SU-DHL-6 (cell line): ENCODE data around the gene KIF13A.

Source experiments
- H2AFZ ChIP-seq: fragments of 200-600 bp; sonication (generic); 2 replicates; pipeline ENCODE4 v1.6.1; 2014; ENCODE audit warnings: low read depth, mild to moderate bottlenecking, moderate library complexity, mixed read lengths, antibody characterized with exemption, low read length; ENCODE audit not compliant: severe bottlenecking
- H3F3A ChIP-seq: fragments of 200-600 bp; shearing (Covaris generic); 2 replicates; pipeline ENCODE4 v1.6.0; 2016; ENCODE audit warnings: antibody characterized with exemption, mild to moderate bottlenecking; ENCODE audit not compliant: insufficient read depth
- H3K27ac ChIP-seq: fragments of 200-600 bp; sonication (generic); 2 replicates; pipeline ENCODE4 v1.5.1; 2016; ENCODE audit warnings: low read depth, mild to moderate bottlenecking, low read length, moderate library complexity, mixed read lengths
- H3K27me3 ChIP-seq: fragments of 200-600 bp; sonication (generic), shearing (Covaris generic); 2 replicates; pipeline ENCODE4 v1.6.0; 2014; ENCODE audit warnings: mild to moderate bottlenecking, low read length
- H3K36me3 ChIP-seq: fragments of 200-600 bp; sonication (generic); 2 replicates; pipeline ENCODE4 v1.6.1; 2014; ENCODE audit warnings: mild to moderate bottlenecking, low read length, mixed read lengths
- H3K4me2 ChIP-seq: fragments of 300-600, 200-600 bp; shearing (Covaris generic), sonication (generic); 2 replicates; pipeline ENCODE4 v1.6.0; 2014; ENCODE audit warnings: low read length, low read depth, mild to moderate bottlenecking; ENCODE audit not compliant: poor library complexity, severe bottlenecking
- H3K4me3 ChIP-seq: fragments of 200-600 bp; sonication (generic); 2 replicates; pipeline ENCODE4 v1.5.1; 2014; ENCODE audit warnings: antibody characterized with exemption, low read length, mild to moderate bottlenecking, mixed read lengths; ENCODE audit not compliant: insufficient read depth, poor library complexity, severe bottlenecking
- H3K79me2 ChIP-seq: fragments of 200-600 bp; sonication (generic); 2 replicates; pipeline ENCODE4 v1.6.1; 2014; ENCODE audit warnings: mild to moderate bottlenecking, low read length, moderate library complexity; ENCODE audit not compliant: insufficient read depth
- H3K9ac ChIP-seq: fragments of 200-600 bp; sonication (generic); 2 replicates; pipeline ENCODE4 v1.7.0; 2014; ENCODE audit warnings: mild to moderate bottlenecking, low read length
- H3K9me2 ChIP-seq: fragments of 200-600 bp; sonication (generic); replicated peaks from 2 replicates; pipeline ENCODE4 v1.6.1; 2014; ENCODE audit warnings: low read length; ENCODE audit not compliant: insufficient read depth
- H3K9me3 ChIP-seq: fragments of 200-600 bp; sonication (generic); 2 replicates; pipeline ENCODE4 v1.6.1; 2014; ENCODE audit warnings: low read length, mixed read lengths; ENCODE audit not compliant: insufficient read depth
- H4K20me1 ChIP-seq: fragments of 200-600 bp; sonication (generic); 2 replicates; pipeline ENCODE4 v1.6.1; 2014; ENCODE audit warnings: low read depth, mild to moderate bottlenecking, antibody characterized with exemption, low read length, moderate library complexity, mixed read lengths
- CTCF ChIP-seq: fragments of 200-600 bp; sonication (generic); IDR thresholded peaks from one replicate; pipeline ENCODE4 v1.5.1; 2017; ENCODE audit warnings: antibody characterized with exemption, mild to moderate bottlenecking, low read length, moderate library complexity; ENCODE audit not compliant: insufficient read depth, poor library complexity, severe bottlenecking
- EZH2phosphoT487 ChIP-seq: fragments of 200-600 bp; sonication (generic), shearing (Covaris generic); conservative IDR thresholded peaks from 2 replicates; pipeline ENCODE4 v1.6.1; 2018; ENCODE audit warnings: mild to moderate bottlenecking, antibody characterized with exemption, low read length, moderate library complexity, mixed read lengths

The KIF13A gene

GRCh38 chr6:17877196-17877894, 110.1 kb downstream of the KIF13A start:
- no peak overlapping the region for H3K4me3 ChIP-seq

GRCh38 chr6:17874753-17875152, 112.7 kb downstream of the KIF13A start:
- Histone ChIP-seq H3K79me2 (no peaks in the 10 kb centered on the region), H3K27me3 (no peaks in the 10 kb centered on the region)
- no peak for TF ChIP-seq CTCF
- no peak for TF ChIP-seq EZH2phosphoT487

More at GRCh38 chr6:17877196-17877894, 110.1 kb downstream of the KIF13A start:
- Histone ChIP-seq H3K4me2 (no peak overlapping the region), H3K36me3 (no peaks in the 10 kb centered on the region), H3K9ac (no peak overlapping the region), H3K79me2 (no peaks in the 10 kb centered on the region), H3K9me2 (no peaks in the 10 kb centered on the region), H3K9me3 (no peaks in the 10 kb centered on the region), H3F3A (no peaks in the 10 kb centered on the region), H4K20me1 (no peaks in the 10 kb centered on the region), H2AFZ (no peak overlapping the region), H3K27ac (no peak overlapping the region), H3K27me3 (no peaks in the 10 kb centered on the region)
- no peak for TF ChIP-seq EZH2phosphoT487
- TF ChIP-seq CTCF: no peak

GRCh38 chr6:17872908-17873307, 114.5 kb downstream of the KIF13A start:
- Histone ChIP-seq H3K9me3 (no peaks in the 10 kb centered on the region), H3K4me3 (no peak overlapping the region), H4K20me1 (no peaks in the 10 kb centered on the region), H3K4me2 (no peak overlapping the region), H3K27me3 (0 out of 2 replicates have a peak, but pooled peaks cover 3% of the 10 kb centered on the region), H3K36me3 (no peaks in the 10 kb centered on the region), H3K27ac (no peak overlapping the region), H2AFZ (no peak overlapping the region), H3K9me2 (no peaks in the 10 kb centered on the region), H3K9ac (no peak overlapping the region), H3K79me2 (no peaks in the 10 kb centered on the region), H3F3A (no peaks in the 10 kb centered on the region)
- TF ChIP-seq EZH2phosphoT487 (no peak), CTCF (no peak)

More at GRCh38 chr6:17874753-17875152, 112.7 kb downstream of the KIF13A start:
- Histone ChIP-seq H3K9ac (no peak overlapping the region), H3K9me3 (no peaks in the 10 kb centered on the region), H3K9me2 (no peaks in the 10 kb centered on the region), H3K4me3 (no peak overlapping the region), H3F3A (no peaks in the 10 kb centered on the region), H4K20me1 (no peaks in the 10 kb centered on the region), H3K4me2 (no peak overlapping the region), H3K36me3 (no peaks in the 10 kb centered on the region), H3K27ac (no peak overlapping the region), H2AFZ (no peak overlapping the region)
